ENCODE measurements around the gene TMTC2. TPM values are rescaled to one million over a fixed set of nuclear protein-coding genes. Genes with fewer than 3 reads are reported as not detected.

TMTC2 gene
- total RNA-seq, 1 donor from 2014 or later: 25.5 TPM

DNA sequence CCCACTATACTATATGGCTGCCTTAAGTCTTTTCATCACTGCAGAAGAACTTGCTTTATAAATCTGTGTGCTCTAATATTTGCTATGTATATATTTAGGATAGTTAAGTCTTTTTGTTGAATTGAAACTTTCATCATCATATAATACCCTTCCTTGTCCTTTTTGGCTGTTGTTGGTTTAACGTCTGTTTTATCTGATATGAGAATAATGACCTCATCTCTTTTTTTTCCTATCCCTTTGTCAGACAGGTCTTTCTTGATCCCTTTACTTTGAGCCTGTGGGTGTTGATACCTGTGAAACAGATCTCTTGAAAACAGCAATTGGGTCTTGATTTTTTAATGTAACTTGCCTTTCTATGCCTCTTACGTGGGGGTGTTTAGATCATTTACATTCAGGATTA lies 316.3 kb downstream of the TMTC2 start:
- Histone ChIP-seq H3K9me3 (ENCODE audit: low read depth) (no peaks in the 10 kb centered on the region), H3K4me1 (peaks cover 17% of the 10 kb centered on the region), H3F3A (ENCODE audit: low read depth) (no peaks in the 10 kb centered on the region), H3K4me2 (no peak overlapping the region), H4K20me1 (ENCODE audit: low read depth) (no peaks in the 10 kb centered on the region), H3K4me3 (no peak overlapping the region), H3K27ac (no peak overlapping the region), H2AFZ (replicated peaks) (no peak overlapping the region), H3K9ac (no peak overlapping the region), H3K27me3 (no peaks in the 10 kb centered on the region), H3K36me3 (peaks cover 16% of the 10 kb centered on the region), H3K79me2 (ENCODE audit: low read depth) (no peaks in the 10 kb centered on the region)
- H3K27me3 Mint-ChIP-seq (ENCODE audit: insufficient read depth, low read depth): peaks cover 4% of the 10 kb centered on the region
- H3K4me1 Mint-ChIP-seq: peaks cover 8% of the 10 kb centered on the region
- no peak overlapping the region for H3K4me3 Mint-ChIP-seq
- H3K27ac Mint-ChIP-seq: no peak overlapping the region
- peaks cover 30% of the 10 kb centered on the region for H3K9me3 Mint-ChIP-seq
- peaks cover 48% of the 10 kb centered on the region for H3K36me3 Mint-ChIP-seq
- TF ChIP-seq EZH2 (IDR thresholded peaks at IDR 0.05): no peak
- TF ChIP-seq, protein P1, sequence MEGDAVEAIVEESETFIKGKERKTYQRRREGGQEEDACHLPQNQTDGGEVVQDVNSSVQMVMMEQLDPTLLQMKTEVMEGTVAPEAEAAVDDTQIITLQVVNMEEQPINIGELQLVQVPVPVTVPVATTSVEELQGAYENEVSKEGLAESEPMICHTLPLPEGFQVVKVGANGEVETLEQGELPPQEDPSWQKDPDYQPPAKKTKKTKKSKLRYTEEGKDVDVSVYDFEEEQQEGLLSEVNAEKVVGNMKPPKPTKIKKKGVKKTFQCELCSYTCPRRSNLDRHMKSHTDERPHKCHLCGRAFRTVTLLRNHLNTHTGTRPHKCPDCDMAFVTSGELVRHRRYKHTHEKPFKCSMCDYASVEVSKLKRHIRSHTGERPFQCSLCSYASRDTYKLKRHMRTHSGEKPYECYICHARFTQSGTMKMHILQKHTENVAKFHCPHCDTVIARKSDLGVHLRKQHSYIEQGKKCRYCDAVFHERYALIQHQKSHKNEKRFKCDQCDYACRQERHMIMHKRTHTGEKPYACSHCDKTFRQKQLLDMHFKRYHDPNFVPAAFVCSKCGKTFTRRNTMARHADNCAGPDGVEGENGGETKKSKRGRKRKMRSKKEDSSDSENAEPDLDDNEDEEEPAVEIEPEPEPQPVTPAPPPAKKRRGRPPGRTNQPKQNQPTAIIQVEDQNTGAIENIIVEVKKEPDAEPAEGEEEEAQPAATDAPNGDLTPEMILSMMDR (IDR thresholded peaks at IDR 0.05): no peak
- no peak for TF ChIP-seq EZH2phosphoT487 (IDR thresholded peaks at IDR 0.05)
- DNase-seq (ENCODE audit: low spot score): no peak

DNA sequence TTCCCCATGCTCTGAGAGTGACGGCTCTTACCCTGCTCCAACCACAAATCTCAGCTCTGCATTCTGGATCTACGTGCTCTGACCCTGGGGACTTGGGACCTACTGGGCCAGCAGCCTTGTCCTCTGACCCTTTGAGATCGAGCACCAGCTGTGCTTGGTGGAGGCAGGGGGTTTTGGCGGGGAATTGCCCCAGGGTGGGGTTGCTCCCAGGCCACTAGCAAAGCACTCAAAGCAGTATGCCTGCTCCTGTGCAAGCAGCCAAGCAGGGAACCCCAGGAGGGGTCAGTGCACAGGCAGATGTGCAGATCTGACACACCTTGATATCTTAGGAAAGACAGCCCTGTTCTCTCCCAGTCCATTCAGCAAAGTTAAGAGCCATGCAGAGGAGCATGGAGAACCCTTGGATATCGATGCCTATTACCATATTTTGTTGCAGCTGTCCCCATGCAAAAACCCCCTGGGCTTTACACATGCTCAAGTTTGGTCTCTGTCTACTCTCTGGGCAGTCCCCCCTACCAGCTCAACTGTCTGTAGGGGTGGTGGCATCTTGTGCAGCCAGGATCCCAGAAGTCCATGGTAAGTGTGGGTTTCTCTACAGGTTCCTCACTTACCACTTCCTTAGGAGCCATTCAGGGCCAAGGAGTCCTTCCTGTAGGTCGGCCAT lies 319.0 kb downstream of the TMTC2 start:
- peaks cover 7% of the 10 kb centered on the region for H3K4me1 Mint-ChIP-seq
- H3K79me2 ChIP-seq (ENCODE audit: low read depth): no peaks in the 10 kb centered on the region
- peaks cover 13% of the 10 kb centered on the region for H3K9me3 ChIP-seq (ENCODE audit: low read depth)
- no peak overlapping the region for H3K27ac Mint-ChIP-seq
- no peak overlapping the region for H3K4me3 ChIP-seq
- H4K20me1 ChIP-seq (ENCODE audit: low read depth): no peaks in the 10 kb centered on the region
- H3F3A ChIP-seq (ENCODE audit: low read depth): no peaks in the 10 kb centered on the region
- H3K27ac ChIP-seq: no peak overlapping the region
- no peak overlapping the region for H3K4me2 ChIP-seq
- H3K36me3 ChIP-seq: peaks cover 35% of the 10 kb centered on the region
- no peak overlapping the region for H3K4me3 Mint-ChIP-seq
- H3K4me1 ChIP-seq: peaks cover 17% of the 10 kb centered on the region
- no peak overlapping the region for H2AFZ ChIP-seq (replicated peaks)
- TF ChIP-seq, protein P1 (IDR thresholded peaks at IDR 0.05): no peak
- TF ChIP-seq EZH2phosphoT487 (IDR thresholded peaks at IDR 0.05) (no peak), EZH2 (IDR thresholded peaks at IDR 0.05) (no peak)
- no peak for DNase-seq (ENCODE audit: low spot score)
- H3K9ac ChIP-seq: no peak overlapping the region
- H3K9me3 Mint-ChIP-seq: peaks cover 48% of the 10 kb centered on the region
- peaks cover 4% of the 10 kb centered on the region for H3K27me3 Mint-ChIP-seq (ENCODE audit: insufficient read depth, low read depth)
- H3K36me3 Mint-ChIP-seq: peaks cover 56% of the 10 kb centered on the region
- H3K27me3 ChIP-seq: no peaks in the 10 kb centered on the region

DNA sequence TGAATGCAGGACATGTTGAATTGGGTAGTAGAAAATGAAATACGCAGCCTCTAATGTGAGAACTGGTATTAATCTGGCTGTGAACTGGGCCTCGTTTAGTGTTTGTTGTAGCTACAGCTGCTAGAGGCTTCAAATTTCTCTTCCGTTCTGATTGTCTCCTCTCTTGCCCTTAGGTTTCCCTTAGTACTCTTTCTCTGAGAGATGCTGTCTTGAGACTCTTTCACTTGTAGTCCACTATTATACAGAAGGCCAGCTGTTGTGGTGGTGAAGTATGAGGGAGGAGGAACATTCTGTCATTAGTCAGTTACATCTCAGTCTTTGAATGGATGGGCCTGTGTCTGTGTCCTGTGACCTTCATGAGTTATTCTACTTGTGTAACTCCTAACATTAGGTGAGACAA lies 322.0 kb downstream of the TMTC2 start:
- H3K36me3 Mint-ChIP-seq: peaks cover 49% of the 10 kb centered on the region
- no peak for DNase-seq (ENCODE audit: low spot score)
- H3K27me3 Mint-ChIP-seq (ENCODE audit: insufficient read depth, low read depth): peaks cover 4% of the 10 kb centered on the region
- H3K9me3 Mint-ChIP-seq: peaks cover 47% of the 10 kb centered on the region
- H3K4me3 ChIP-seq: no peak overlapping the region
- H4K20me1 ChIP-seq (ENCODE audit: low read depth): no peaks in the 10 kb centered on the region
- TF ChIP-seq EZH2 (IDR thresholded peaks at IDR 0.05): no peak
- H3K4me2 ChIP-seq: no peak overlapping the region
- peaks cover 26% of the 10 kb centered on the region for H3K9me3 ChIP-seq (ENCODE audit: low read depth)
- no peaks in the 10 kb centered on the region for H3F3A ChIP-seq (ENCODE audit: low read depth)
- H3K27ac ChIP-seq: no peak overlapping the region
- H3K4me3 Mint-ChIP-seq: no peak overlapping the region
- peaks cover 8% of the 10 kb centered on the region for H3K4me1 ChIP-seq
- no peak overlapping the region for H3K9ac ChIP-seq
- no peak overlapping the region for H3K27ac Mint-ChIP-seq
- no peak overlapping the region for H2AFZ ChIP-seq (replicated peaks)
- no peaks in the 10 kb centered on the region for H3K27me3 ChIP-seq
- no peaks in the 10 kb centered on the region for H3K79me2 ChIP-seq (ENCODE audit: low read depth)
- peaks cover 35% of the 10 kb centered on the region for H3K36me3 ChIP-seq
- H3K4me1 Mint-ChIP-seq: peaks cover 6% of the 10 kb centered on the region

DNA sequence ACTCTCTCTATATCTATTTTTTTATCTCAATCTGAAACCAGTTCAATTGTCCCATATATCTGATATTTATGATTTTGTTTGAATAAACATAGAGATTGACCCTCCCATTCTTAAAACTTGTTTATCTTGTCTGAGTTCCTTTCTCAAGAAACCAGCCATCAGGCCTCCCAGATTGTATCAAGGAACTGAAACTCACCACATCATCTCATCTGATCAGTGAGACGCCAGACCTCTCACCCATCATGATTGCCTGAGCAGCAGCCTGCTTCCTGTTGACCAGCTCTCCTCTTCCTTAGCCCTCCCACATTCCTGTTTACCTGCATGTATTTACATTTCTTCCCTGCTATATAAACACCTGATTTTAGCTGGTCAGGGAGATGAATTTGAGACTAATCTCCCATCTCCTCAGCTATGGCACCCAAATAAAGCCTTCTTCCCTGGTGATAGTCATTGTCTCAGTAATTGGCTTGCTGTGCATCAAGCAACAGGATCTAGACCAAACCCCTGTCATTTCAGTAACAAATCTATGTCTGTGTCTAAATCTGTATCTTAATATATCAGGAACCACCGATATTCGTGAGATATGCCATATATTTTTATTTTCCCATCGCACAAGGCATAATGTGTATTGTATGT lies 323.6 kb downstream of the TMTC2 start:
- no peak overlapping the region for H3K27ac Mint-ChIP-seq

More for the DNA sequence above, 323.6 kb downstream of the TMTC2 start:
- Mint-ChIP-seq H3K36me3 (peaks cover 48% of the 10 kb centered on the region), H3K27me3 (ENCODE audit: insufficient read depth, low read depth) (no peaks in the 10 kb centered on the region), H3K4me1 (peaks cover under 1% of the 10 kb centered on the region), H3K9me3 (peaks cover 42% of the 10 kb centered on the region), H3K4me3 (no peak overlapping the region)
- H3K9ac ChIP-seq: no peak overlapping the region
- H4K20me1 ChIP-seq (ENCODE audit: low read depth): no peaks in the 10 kb centered on the region
- DNase-seq (ENCODE audit: low spot score): no peak
- TF ChIP-seq, protein P1 (IDR thresholded peaks at IDR 0.05): no peak
- TF ChIP-seq EZH2 (IDR thresholded peaks at IDR 0.05): no peak
- no peak for TF ChIP-seq EZH2phosphoT487 (IDR thresholded peaks at IDR 0.05)
- H2AFZ ChIP-seq (replicated peaks): no peak overlapping the region
- H3K9me3 ChIP-seq (ENCODE audit: low read depth): peaks cover 26% of the 10 kb centered on the region
- peaks cover 35% of the 10 kb centered on the region for H3K36me3 ChIP-seq
- H3K27me3 ChIP-seq: no peaks in the 10 kb centered on the region
- H3K4me3 ChIP-seq: no peak overlapping the region
- H3K79me2 ChIP-seq (ENCODE audit: low read depth): no peaks in the 10 kb centered on the region
- no peak overlapping the region for H3K4me2 ChIP-seq
- no peaks in the 10 kb centered on the region for H3K4me1 ChIP-seq
- H3F3A ChIP-seq (ENCODE audit: low read depth): no peaks in the 10 kb centered on the region
- no peak overlapping the region for H3K27ac ChIP-seq
